ENCODE measurements around the gene AIF1.

DNA sequence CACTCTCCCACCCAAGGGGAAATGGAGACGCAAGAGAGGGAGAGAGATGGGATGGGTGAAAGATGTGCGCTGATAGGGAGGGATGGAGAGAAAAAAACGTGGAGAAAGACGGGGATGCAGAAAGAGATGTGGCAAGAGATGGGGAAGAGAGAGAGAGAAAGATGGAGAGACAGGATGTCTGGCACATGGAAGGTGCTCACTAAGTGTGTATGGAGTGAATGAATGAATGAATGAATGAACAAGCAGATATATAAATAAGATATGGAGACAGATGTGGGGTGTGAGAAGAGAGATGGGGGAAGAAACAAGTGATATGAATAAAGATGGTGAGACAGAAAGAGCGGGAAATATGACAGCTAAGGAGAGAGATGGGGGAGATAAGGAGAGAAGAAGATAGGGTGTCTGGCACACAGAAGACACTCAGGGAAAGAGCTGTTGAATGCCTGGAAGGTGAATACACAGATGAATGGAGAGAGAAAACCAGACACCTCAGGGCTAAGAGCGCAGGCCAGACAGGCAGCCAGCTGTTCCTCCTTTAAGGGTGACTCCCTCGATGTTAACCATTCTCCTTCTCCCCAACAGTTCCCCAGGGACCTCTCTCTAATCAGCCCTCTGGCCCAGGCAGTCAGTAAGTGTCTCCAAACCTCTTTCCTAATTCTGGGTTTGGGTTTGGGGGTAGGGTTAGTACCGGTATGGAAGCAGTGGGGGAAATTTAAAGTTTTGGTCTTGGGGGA, 38.9 kb upstream of the AIF1 start:
- TF ChIP-seq, protein P1, sequence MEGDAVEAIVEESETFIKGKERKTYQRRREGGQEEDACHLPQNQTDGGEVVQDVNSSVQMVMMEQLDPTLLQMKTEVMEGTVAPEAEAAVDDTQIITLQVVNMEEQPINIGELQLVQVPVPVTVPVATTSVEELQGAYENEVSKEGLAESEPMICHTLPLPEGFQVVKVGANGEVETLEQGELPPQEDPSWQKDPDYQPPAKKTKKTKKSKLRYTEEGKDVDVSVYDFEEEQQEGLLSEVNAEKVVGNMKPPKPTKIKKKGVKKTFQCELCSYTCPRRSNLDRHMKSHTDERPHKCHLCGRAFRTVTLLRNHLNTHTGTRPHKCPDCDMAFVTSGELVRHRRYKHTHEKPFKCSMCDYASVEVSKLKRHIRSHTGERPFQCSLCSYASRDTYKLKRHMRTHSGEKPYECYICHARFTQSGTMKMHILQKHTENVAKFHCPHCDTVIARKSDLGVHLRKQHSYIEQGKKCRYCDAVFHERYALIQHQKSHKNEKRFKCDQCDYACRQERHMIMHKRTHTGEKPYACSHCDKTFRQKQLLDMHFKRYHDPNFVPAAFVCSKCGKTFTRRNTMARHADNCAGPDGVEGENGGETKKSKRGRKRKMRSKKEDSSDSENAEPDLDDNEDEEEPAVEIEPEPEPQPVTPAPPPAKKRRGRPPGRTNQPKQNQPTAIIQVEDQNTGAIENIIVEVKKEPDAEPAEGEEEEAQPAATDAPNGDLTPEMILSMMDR (IDR thresholded peaks at IDR 0.05; ENCODE audit: low read length): no peak
- TF ChIP-seq EZH2 (optimal IDR thresholded peaks at IDR 0.05; ENCODE audit: low read depth, low read length): no peak
- TF ChIP-seq EZH2phosphoT487 (IDR thresholded peaks at IDR 0.05; ENCODE audit: low read length): no peak

All from MM.1S (cell line).